ENCODE results near the gene MMP3.

Gene MMP3

GRCh38 chr11:102832612-102833011 is 10.8 kb downstream of the MMP3 start:
- no peak for DNase-seq (ENCODE audit: extremely low read depth in 1 of 2, low read depth in 1 of 2)

DNA sequence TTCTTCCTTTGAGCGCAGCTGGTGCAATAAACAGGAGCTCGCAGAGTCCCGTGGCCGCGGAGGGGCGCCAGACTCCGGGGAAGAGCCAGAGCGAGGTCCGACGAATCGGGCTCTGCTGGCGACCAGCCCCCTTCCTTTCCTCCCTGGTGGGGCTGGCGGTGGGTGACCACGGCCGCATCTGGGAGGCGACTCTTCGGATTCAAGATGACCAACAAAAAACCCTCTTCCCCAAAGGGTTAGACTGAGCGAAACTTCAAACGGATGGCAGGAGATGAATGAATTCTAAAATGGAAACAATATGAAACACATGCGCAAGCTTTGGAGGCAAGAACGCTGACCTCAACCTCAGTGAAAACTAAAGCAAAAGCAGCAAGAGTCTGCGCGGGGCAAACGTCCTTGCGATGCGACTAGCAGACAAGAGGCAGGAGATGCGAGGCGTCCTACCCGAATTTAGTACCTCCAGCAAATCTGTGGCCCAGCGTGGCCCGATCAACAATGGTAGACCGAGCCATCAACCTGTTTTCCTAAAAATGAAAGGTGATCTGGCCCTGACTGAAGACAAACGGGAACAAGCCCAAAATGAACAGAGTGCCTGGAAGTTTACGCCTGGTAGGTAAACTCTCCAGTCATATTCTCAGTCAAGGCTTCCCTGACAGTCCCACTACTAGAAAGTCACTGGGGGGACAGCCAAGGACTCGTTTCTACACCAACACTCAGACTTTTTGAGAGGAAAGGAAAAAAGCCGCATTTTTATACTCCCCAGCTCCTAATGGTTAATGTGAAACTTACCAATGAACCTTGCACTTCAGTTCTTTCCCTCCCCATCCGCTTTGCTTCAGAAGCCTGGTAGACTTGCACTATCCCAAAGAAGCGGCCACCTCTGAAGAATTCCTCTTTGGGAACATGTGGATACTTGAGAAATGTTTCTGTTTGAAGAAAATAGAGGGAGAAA is 11.6 kb downstream of the MMP3 start:
- no peak for DNase-seq (ENCODE audit: extremely low read depth in 1 of 2, low read depth in 1 of 2)

- DNase-seq (ENCODE audit: extremely low read depth in 1 of 2, low read depth in 1 of 2), result no peak
Measured at GRCh38 chr11:102831128-102831488, 12.3 kb downstream of the MMP3 start.

DNA sequence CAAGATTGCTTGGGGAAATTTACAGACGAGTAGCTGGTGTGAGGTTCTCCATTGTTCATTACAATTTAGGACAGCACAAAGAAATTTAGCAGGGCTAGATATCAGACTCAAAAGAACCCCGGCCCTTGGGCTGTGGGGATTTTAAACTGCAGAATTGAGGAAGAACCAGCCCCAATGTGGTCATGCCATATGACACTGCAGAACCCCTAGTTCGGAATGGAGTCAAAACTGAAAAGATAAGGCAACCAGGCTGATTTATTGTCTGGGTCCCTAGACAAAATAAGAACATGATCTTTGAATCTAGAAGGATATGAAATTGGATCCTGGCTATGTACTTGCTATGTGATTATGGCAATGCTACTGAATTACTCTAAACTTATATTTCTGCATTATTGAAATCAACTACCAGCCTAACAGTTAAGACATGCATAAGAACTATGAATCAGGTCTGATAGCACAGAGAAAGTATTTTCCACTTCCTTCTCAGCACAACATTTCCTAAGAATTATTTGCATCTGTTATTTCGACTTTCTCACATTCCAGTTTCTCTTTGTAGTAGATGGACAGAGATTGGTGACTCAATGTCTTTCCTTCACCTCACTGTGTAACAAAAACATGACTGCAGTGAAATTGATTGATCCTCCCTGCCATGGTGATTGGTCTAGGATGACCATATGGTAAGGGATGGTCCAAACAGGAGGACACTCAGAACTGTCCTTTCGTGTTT is 13.2 kb downstream of the MMP3 start:
- DNase-seq (ENCODE audit: extremely low read depth in 1 of 2, low read depth in 1 of 2), result no peak

- no peak for DNase-seq (ENCODE audit: extremely low read depth in 1 of 2, low read depth in 1 of 2)
Measured at GRCh38 chr11:102829316-102830000, 14.0 kb downstream of the MMP3 start.

GRCh38 chr11:102824556-102824955 is 18.9 kb downstream of the MMP3 start:
- DNase-seq (ENCODE audit: extremely low read depth in 1 of 2, low read depth in 1 of 2), result no peak

DNA sequence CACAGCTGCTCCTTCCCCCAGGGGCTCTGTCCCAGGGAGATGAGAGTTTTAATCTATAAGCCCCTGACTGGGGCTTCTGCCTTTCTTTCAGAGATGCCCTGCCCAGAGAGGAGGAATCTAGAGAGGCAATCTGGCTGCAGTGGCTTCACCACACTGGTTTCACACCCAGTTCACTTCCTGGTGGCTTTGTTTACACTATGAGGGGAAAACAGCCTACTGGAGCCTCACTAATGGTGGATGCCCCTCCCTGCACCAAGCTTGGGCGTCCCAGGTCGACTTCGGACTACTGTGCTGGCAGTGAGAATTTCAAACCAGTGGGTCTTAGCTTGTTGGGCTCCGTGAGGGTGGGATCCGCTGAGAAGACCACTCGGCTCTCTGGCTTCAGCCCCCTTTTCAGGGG is 23.9 kb downstream of the MMP3 start:
- DNase-seq (ENCODE audit: extremely low read depth in 1 of 2, low read depth in 1 of 2), result no peak

DNA sequence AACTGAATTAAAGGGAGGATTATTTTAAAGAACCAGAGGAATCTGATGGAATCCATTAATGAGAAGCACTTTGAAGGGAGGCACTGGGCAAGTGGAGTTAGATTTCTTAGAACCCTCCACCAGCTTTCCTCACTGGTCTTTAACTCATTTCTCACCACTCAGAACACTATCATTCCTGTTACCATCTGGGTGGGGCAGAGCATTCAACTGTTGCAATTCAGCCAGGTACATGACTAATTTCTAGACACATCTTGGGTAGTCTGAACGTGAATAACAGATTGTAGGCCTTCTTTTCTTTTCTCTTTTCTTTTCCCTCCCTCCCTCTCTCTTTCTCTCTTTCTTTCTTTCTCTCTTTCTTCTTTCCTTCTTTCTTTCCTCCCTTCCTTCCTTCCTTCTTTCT is 29.9 kb downstream of the MMP3 start:
- DNase-seq (ENCODE audit: extremely low read depth in 1 of 2, low read depth in 1 of 2), result no peak

DNA sequence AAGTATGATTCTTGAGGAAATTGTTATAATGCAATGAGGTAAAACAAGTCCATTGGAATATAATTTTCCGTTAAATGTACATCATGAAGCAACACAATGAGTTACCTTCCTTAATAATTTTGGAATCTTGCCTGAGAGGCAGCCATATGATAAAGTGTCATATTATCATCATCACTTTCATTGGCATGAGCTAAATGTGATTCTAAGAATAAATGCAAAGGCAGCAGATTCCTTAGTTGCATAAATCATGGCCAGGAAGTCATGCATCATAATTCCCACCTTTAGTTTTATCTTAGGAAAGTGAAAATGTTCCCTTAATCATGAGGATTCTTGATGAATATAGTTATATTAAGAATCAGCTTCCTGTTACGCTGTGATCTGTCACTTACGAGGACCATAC is 31.2 kb downstream of the MMP3 start:
- no peak for DNase-seq (ENCODE audit: extremely low read depth in 1 of 2, low read depth in 1 of 2)

DNA sequence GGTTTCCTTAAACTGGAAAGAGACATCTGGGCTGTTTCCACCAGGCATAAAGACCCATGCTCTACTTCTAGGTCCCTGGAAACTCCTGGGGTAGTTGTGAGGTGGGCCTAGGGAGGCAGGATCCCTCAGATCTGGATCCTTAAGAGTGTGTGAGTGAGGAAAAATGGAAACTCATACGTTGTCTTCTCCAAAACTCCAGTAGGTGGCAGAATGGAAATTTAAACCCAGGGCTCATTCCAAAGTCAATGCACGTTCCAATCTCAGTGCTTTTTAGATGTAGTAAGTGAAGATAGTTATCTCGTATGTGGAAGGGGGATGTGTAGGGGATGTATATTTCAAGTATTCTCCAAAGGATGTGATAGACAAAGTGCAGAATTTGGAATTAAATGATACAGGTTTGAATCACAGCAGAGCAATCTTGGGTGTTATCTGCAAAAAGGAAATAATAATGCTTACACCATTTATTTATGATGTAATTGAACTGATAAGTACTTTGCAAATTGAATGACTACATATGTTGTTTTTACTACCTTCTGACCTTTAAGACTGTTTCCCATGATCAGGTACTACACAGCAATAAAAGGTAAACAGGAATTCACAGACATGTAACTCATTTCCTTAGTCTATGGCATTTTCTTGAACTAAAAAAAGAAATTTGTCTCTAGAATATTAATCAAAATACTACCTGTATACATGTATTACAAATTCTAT is 32.3 kb downstream of the MMP3 start:
- DNase-seq (ENCODE audit: extremely low read depth in 1 of 2, low read depth in 1 of 2), result no peak

DNA sequence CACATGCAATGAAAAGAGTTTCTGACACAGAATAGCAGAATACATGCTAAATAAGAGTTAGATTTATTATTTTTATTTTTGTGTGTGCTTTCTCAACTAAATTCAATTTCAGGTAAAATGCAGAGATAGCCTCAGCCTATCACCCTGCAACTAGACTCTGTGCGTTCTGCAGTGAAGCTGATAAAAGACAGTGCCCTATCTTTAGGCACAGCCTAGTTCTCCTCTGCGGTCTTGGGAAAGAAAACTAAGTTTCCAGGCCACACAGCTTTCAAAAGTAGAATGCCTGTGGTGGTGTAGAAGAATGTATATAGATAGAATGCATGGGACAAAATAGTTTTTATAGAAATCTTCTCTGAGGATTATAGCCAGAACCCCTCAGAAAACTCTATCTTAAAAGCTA is 33.4 kb downstream of the MMP3 start:
- no peak for DNase-seq (ENCODE audit: extremely low read depth in 1 of 2, low read depth in 1 of 2)

DNA sequence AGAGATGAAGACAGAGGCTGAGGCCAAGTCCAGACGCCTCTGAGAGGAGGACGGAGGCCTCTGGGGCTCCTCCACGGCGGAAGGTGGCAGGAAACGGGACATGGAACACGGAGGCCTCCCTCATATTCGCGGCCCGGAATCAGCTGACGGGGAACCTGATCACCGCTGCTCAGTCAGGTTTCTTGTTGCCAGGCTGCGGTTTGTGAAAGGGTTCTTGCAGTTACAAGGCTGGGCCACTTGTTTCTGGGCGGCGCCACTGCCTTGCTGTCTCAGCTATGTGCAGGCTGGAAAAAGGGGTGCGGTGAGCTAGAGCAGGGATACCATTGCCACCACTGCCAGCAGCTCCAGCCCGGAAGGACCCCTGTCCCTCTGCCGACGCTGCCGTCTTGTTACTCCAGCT is 35.5 kb downstream of the MMP3 start:
- no peak for DNase-seq (ENCODE audit: extremely low read depth in 1 of 2, low read depth in 1 of 2)

DNA sequence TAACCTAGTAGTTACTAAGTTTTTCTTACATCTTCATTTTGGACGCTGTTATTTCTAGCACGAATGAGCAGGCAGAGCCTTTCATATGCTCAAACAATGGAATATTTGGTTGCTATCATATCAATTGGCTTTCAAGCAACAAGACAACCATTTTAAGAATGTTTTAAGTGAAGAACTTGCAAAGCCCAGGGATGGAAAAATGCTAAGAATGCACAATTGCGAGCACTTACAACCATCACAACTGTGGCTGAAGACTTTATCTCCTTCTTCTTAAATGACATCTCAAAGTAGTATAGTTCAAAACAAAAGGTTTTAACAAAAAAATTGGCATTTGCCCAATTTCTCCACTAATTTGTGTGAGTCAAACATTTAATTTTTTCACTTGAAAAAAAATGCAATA is 37.1 kb downstream of the MMP3 start:
- DNase-seq (ENCODE audit: extremely low read depth in 1 of 2, low read depth in 1 of 2), result no peak

DNA sequence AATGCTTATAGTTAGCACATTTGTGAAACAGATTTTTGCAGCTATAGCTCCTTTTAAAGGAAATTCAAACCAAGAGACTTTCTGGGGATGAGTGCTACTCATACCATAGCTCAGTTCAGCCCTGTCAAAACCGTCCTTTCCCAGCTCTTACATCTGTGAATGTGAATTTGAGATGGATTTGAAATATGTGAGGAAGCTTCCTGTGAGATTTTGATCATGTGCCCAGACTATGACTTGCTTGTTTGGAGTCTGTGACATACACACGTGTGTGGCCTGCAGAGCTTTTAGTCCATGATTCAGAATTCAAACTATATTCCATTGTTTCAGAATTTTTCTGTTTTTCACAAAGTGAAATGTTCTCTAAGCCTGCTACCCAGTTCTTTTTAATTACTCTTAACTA is 41.1 kb downstream of the MMP3 start:
- no peak for DNase-seq (ENCODE audit: extremely low read depth in 1 of 2, low read depth in 1 of 2)

GRCh38 chr11:102800767-102801166 is 42.6 kb downstream of the MMP3 start:
- DNase-seq (ENCODE audit: extremely low read depth in 1 of 2, low read depth in 1 of 2), result no peak

- DNase-seq (ENCODE audit: extremely low read depth in 1 of 2, low read depth in 1 of 2), result no peak
Measured at GRCh38 chr11:102799681-102800340, 43.6 kb downstream of the MMP3 start.

DNA sequence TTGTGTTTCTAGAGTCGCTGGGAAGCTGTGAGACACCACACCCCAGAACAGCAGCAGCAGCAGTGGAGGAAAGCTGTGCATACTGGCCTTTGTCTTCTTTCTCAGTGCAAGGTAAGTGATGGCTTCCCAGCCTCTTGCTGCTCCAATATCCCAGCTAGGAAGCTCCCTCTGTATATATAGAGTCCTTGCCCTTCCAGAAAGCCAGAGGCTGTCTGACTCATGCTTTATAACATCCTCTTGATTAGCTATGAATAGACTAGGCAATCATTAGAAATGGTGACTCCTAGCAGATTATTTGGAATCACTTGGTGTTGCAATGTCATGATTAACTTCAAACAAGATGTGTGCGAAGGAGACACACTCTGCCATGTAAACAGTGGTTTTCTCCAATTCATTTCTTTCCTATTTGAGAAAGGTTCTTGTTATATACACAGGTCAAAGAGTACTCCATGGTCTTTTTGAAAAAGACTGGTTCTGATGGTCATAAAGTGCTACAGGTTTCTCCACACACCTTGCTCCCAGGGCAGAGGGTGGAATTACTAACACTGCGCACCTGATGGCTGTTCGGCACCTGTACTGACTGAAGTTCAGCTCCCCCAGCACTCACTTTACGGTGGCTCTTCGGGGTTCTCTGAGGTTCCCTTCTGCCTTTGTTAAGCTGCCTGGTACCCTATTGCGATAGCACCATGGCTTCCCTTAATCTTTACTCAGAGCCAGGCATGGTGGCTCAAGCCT is 45.2 kb downstream of the MMP3 start, which contains the start of gene MMP1:
MMP1 (minus strand) TSS at position 149 of the 735 bp plus-strand sequence; CDS start at position 81, 68 bp downstream.
- DNase-seq (ENCODE audit: extremely low read depth in 1 of 2, low read depth in 1 of 2), result no peak

DNA sequence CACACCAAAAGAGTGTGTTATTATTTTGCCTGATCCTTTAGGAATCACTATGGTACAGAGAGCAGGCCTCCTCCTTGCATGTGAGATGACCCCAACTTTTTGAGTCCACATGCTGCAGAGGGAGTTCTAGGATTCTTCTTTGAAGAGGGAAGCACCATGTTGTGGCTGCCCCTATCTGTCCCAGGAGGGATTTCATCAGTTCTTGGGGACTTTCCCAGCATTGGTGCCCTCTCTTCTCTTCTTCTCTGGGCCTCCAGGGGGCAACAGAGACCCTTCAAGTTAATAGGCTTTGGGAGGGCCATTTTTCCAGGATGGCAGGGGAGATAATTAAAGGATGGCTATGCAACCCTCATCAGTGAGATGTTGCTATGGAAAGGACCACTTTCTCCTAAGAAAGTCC is 49.0 kb downstream of the MMP3 start:
- DNase-seq (ENCODE audit: extremely low read depth in 1 of 2, low read depth in 1 of 2), result no peak

- DNase-seq (ENCODE audit: extremely low read depth in 1 of 2, low read depth in 1 of 2), result no peak
Measured at GRCh38 chr11:102793677-102794290, 49.6 kb downstream of the MMP3 start.
